HG02588 (cell line): ENCODE results near the gene NR2F1-AS1.
"Not testable (repeated sequence)": the region's sequence is repeated elsewhere in the genome, so short reads cannot be mapped to it uniquely, and the experiment has no call there.

Experiments used
- ATAC-seq: cut with Tn5 transposase; IDR thresholded peaks from one replicate; pipeline ENCODE4 v1.9.1; 2021; ENCODE audit warnings: mild to moderate bottlenecking, moderate library complexity; ENCODE audit not compliant: unreplicated experiment

The NR2F1-AS1 gene

GRCh38 chr5:93549594-93549993 lies 31.4 kb downstream of the NR2F1-AS1 start:
- not testable (repeated sequence) for ATAC-seq

DNA sequence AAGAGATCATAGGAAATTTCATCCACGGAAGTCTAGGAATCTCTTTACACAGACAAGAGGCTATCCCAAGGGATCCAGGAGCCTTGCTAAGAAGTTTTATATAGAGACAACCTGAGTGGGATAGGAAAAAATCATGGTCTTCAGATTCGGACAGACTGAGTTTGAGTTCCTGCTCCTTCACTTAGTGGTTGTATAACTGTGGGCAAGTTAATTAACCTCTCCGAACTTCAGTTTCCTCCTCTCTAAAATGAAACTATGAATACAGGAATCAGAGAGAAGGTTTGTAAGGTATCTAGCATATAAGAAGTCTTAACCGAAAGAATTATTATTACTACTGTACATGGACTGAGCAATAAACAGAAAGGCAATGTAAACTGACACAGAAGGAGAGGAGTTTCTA lies 35.1 kb downstream of the NR2F1-AS1 start:
- no peak for ATAC-seq

GRCh38 chr5:93532370-93532769 lies 48.6 kb downstream of the NR2F1-AS1 start:
- no peak for ATAC-seq

GRCh38 chr5:93521815-93522214 lies 59.2 kb downstream of the NR2F1-AS1 start:
- not testable (repeated sequence) for ATAC-seq

- no peak for ATAC-seq
These were observed 61.3 kb downstream of the NR2F1-AS1 start for GRCh38 chr5:93519740-93520139.

- no peak for ATAC-seq
These were observed 63.2 kb downstream of the NR2F1-AS1 start for GRCh38 chr5:93517828-93518227.

GRCh38 chr5:93513298-93513697 lies 67.7 kb downstream of the NR2F1-AS1 start:
- ATAC-seq = no peak

DNA sequence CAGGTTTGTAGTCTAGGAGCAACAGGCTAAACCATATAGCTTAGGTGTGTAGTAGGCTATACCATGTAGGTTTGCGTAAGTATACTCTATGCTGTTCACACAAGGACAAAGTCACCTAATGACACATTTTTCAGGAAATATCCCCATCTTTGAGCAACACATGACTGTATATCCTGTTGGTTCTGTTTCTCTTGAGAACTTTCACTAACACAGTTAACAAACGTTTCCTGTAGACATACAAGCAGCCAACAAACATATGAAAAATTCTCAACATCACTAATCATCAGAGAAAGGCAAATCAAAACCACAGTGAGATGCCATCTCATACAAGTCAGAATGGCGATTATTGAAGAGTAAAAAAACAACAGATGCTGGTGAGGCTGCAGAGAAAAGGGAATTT lies 68.2 kb downstream of the NR2F1-AS1 start:
- ATAC-seq = no peak

DNA sequence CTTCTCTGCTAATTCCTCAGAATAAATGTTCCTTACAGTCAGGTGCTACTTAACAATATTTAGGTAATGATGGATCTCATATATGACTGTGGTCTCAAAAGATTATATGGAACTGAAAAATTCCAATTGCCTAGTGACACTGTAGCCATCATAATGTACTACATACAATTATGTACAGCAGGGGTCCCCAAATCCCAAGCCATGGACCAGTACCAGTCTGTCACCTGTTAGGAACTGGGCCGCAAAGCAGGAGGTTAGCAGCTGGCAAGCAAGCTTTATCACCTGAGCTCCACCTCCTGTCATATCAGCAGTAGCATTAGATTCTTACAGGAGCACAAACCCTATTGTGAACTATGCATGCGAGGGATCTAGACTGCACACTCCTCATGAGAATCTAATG lies 69.6 kb downstream of the NR2F1-AS1 start:
- no peak for ATAC-seq

- ATAC-seq = no peak
These were observed 70.2 kb downstream of the NR2F1-AS1 start for GRCh38 chr5:93510626-93511380.

GRCh38 chr5:93505553-93505952 lies 75.5 kb downstream of the NR2F1-AS1 start:
- ATAC-seq = not testable (repeated sequence)

GRCh38 chr5:93503598-93504067 lies 77.4 kb downstream of the NR2F1-AS1 start:
- no peak for ATAC-seq

- no peak for ATAC-seq
These were observed 83.9 kb downstream of the NR2F1-AS1 start for GRCh38 chr5:93497096-93497495.

GRCh38 chr5:93479982-93480509 lies 101.0 kb downstream of the NR2F1-AS1 start:
- no peak for ATAC-seq

GRCh38 chr5:93477816-93478215 lies 103.2 kb downstream of the NR2F1-AS1 start:
- ATAC-seq = no peak

GRCh38 chr5:93476251-93476742 lies 104.7 kb downstream of the NR2F1-AS1 start:
- no peak for ATAC-seq

DNA sequence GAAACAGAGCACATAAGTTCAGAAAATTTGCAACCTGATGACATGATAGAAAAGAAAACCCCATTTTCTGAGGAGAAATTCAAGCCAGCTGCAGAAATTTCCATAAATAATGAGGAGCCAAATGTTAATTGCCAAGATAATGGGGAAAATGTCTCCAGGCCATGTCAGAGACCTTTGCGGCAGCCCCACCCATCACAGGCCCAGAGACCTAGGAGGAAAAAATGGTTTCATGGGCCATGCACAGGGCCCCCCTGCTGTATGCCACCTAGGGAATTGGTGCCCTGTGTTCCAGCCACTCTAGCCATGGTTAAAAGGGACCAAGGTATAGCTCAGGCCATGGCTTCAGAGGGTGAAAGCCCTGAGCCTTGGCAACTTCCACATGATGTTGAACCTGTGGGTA lies 118.1 kb downstream of the NR2F1-AS1 start:
- ATAC-seq = no peak

DNA sequence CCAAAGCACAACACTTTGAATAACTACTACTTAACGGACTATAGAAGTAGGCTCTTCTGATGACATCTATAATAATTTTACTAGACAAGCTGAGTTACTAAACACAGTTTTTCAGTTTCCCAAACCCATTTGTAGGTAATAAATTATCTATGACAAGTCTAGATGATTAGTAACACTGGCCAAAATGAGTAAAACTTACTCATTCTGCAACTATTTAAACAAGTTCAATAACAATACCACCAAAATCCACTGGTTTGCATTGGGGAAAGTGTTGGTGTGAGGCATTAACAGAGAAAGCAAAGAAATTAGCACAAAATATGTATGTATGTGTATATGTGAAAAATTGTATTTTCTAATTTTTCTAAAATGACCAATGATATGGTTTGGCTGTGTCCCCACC lies 119.3 kb downstream of the NR2F1-AS1 start:
- ATAC-seq = no peak

- ATAC-seq = no peak
These were observed 120.7 kb downstream of the NR2F1-AS1 start for GRCh38 chr5:93460286-93460685.

DNA sequence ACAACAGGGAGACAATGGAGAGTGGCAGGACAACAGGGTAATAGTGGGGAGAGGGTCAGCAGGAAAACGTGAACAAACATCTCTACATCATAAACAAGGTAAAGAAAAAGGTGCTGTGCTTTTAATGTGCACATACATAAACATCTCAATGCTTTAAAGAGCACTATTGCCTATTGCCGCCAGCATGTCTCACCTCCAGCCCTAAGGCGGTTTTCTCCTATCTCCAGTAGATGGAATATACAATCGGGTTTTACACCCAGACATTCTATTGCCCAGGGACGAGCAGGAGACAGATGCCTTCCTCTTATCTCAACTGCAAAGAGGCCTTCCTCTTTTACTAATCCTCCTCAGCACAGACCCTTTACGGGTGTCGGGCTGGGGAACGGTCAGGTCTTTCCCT lies 124.2 kb downstream of the NR2F1-AS1 start:
- not testable (repeated sequence) for ATAC-seq

GRCh38 chr5:93454896-93455295 lies 126.1 kb downstream of the NR2F1-AS1 start:
- no peak for ATAC-seq

DNA sequence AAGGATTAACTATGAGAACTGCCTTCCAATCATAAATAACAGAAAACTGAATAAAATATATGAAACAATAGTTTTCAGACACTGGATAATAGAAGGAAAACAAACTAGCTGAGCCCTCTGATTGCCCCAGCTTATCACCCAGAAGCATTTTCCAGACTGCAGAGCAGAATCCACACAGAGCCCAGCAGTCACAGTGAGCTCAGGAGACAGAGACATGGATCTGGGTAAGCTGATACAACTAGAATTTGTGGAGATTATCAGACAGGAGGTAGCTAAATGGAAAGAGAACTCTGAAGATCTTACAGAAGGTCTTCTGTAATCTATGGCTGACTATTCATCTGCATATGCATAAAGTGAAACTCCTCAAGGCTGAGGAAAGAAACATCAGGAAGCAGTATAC lies 128.8 kb downstream of the NR2F1-AS1 start:
- no peak for ATAC-seq
